ENCODE data around the gene CD6. TPM values are rescaled to one million over a fixed set of nuclear protein-coding genes. Genes with fewer than 3 reads are reported as not detected.

The CD6 gene
- total RNA-seq, 1 experiment from 2014 or later = 0.10 TPM

DNA sequence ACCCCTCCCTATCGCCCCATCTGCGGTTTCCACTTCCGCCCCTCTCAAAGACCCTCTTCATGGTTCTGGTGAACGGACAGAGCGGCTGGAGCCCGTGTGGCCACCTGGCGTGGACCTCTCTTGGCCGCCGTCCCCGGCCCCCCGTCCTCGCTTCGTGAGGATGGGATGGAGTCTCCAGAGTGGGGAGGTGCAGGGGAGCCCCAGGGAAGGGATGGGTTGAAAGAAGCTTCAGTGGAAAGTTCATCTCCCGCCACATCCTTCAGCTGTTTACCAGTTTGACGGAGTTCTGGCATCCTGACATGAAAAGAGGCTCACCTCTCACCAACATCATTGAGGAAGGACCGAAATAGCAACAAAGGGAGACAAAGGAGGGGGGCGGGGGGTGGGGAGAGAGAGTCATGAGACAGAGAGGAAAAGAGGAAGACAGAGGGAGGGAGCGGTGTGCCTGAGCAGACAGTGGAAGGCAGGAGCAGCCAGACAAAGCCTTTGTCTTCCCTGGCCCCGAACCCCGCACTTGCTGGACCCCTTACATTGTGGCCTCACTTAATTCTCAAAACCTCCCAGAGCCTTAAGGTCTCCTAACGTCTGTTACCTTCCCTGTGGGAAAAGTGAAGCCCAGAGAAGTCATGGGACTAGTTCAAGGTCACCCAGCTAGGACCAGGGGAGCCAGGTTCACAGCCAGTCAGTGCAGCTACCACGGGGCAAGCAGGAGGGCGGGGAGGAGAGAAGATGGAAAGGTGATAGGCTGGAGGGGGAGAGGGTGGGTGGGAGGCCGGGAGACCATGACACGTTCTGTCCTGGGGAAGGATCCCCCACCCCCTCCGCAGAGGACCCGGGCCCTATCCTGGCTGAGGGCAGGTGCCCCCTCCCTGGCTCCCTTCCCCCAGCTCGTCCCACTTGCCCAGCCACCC lies 54.9 kb downstream of the CD6 start:
- DNase-seq (ENCODE audit: low read depth) = no peak

DNA sequence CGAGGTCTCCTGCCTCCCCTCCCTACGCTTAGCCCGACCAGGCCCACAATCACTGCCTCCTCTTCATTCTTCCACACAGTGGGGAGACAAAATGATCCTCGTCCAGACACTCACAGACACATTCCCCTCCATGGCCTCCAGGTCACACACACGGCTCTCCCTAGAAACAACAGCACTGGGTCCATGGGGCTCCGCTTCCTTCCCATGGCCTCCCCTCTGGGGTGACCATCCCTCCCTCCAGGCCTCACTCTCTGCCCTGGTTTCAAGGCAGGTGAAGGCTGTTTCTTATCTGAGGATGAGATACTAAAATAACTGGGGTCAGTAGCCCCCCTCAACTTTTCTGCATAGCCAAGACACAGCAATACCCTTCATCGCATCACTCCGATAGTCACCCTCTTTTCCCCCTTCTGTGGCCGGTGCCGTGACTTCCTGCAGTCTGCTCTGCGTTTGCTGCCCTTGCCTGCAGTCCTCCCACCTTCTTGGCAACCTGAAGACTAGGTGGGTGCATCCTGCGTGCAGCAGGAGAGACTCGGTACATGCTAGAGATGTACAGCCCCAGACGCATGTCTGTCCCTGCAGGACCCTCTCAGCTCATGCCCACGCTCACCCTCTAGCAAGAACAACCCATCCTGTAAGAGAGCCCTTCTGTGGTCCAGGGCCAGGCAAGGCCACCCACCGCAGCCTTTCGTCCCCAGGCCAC lies 55.8 kb downstream of the CD6 start:
- DNase-seq (ENCODE audit: low read depth) = no peak

DNA sequence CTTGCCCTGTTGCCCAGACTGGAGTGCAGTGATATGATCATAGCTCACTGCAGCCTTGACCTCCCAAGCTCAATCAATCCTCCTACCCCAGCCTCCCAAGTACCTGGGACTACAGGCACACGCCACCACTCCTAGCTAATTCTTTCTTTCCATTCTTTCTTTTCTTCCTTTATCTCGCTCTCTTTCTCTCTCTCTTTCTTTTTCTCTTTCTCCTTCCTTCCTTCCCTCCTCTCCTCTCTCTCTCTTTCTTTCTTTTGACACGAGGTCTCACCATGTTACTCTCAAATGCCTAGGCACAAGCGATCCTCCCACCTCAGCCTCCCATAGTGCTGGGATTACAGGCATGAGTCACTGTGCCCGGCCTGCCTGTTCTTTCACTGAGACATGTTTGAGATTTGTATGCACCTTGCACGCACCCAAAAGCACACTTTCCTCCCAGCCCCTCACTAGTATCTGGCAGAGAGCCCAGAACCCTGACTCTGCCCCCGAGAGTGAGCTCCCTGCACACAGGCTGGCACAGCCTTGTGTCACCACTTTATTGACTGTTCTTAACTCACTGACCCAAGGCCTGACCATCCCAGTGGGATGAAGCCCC lies 56.8 kb downstream of the CD6 start:
- DNase-seq (ENCODE audit: low read depth) = peak; percentile 39

DNA sequence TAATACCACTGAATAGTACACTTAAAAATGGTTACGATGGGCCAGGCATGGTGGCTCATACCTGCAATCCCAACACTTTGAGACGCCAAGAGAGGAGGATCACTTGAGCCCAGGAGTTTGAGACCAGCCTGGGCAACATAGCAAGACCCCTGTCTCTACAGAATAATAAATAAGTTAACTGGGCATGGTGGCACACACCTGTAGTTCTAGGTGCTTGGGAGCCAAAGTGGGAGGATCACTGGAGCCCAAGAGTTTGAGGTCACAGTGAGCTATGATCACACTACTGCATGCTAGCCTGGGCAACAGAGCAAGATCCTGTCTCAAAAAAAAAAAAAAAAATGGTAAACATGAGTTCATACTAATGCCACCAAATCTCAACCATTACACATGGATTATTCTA lies 61.3 kb downstream of the CD6 start:
- no peak for DNase-seq (ENCODE audit: low read depth)

GRCh38 chr11:61033417-61033816 lies 61.9 kb downstream of the CD6 start:
- no peak for DNase-seq (ENCODE audit: low read depth)

DNA sequence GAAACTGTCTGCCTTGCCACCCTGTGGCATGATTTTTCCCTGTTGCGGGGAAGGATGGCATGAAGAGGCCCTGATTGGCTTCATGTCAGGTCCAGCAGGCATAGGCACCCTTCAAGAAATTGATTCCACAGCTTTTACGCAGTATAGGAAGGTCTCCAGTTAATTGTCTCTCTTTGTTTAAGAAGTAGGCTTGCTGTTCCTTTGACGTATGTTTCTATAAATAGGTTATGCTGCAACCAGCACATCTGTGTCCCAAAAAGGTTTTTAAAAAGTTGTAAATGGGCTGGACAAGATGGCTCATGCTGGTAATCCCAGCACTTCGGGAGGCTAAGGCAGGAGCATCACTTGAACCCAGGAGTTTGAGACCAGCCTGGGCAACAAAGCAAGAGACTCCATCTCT lies 62.6 kb downstream of the CD6 start:
- no peak for DNase-seq (ENCODE audit: low read depth)

DNA sequence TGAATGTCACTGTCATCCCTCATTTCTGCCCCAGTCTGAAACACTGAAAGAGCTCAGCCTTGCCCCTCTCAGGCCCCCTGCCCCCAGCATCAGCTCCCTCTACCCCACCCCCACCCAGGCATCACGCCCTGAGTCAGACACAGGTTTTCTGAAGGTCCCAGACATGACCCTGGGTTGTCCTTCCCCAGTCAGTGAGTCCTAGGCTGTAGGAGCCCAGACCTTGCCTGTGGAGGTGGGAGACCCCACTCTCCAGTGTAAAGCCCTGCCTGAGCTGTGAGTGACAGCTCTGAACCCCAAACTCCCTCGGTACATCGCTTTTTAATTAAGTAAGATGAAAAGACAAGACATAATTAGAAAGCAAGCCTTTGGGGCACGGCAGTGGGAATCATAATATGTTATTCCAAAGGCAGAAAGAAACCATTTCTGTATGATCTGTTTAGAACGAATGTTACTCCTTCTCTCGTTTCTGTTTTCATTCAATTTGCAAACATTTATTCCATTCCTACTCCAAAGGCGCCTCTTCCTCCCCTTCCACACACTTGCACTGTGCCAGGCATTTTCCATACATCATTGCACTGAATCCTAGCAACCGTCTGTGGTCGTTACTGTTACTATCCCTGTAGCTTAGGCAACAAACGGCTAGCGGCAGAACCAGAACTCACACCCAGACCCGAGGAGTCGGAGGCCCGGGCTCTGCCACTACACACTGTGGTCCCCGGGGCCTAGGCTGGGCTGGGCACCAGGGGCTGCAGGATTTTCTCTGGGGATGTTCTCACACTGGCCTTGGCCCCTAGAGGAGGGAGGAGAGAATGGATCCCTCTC lies 63.4 kb downstream of the CD6 start:
- DNase-seq (ENCODE audit: low read depth) = no peak

- no peak for DNase-seq (ENCODE audit: low read depth)
These were observed 64.0 kb downstream of the CD6 start for GRCh38 chr11:61035526-61035835.

DNA sequence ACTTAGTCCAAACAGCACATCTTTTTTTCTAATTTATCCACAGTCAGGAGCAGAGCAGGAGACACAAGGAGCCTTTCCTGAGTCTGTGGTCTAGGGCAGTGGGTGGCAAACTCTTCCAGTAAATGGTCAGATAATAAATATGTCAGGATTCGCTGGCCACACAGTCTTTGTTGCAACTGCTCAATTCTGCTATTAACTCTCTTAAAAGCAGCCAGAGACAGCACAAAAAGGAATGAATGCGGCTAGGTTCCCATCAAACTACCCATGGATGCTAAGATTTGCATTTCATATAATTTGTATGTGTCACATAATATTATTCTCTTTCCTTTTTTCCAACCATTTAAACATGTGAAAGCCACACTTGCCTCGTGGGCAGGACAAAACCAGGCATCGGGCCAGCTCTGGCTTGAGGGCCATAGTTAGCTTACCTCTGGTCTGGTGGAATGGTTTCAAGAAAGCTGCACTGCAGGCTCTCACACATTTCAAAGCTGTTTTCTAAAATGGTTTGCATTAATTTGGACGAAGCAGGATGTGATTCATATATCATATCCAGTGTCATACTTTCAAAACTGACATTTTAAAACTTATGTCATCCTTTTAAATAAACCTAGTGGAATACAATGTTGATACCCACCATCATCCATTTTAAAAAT lies 66.1 kb downstream of the CD6 start:
- peak; percentile 56 for DNase-seq (ENCODE audit: low read depth)

- DNase-seq (ENCODE audit: low read depth) = no peak
These were observed 68.4 kb downstream of the CD6 start for GRCh38 chr11:61039916-61040315.

DNA sequence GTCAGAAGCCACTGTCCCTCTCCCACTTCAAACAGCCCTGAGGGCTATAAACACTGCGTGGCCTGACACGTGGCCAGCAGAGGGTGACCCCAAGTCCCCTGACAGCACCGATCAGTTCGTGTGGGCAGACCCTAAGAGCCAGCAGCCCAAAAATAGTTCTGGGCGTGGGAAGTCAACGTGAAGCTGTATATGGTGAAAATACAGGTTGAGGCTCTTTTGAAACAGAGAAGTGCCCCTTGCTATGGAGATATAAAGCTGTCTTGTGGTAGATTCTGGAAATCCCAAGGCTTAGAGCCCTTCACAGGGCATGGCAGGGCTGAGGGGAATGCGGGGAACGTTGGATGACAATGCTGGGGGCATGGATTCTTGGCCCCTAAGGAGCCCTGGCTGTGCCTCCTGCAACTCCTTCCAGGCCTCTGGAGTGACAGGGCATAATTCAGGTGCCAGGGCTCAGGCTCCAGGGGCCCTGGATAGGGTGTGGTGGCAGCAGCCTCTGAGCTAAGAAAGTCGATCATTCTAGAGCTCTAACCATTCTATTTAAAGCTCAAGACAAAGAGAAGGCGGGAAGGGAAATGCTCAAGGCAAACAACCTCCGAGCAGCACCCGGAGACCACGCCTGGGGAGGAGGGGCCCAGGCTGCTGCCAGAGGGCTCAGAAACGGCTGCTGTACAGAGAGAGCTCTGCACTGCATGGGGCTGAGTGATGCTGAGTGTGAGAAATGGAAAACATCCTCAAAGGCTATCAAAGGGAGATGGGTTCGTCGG lies 70.5 kb downstream of the CD6 start:
- DNase-seq (ENCODE audit: low read depth) = peak; percentile 50

DNA sequence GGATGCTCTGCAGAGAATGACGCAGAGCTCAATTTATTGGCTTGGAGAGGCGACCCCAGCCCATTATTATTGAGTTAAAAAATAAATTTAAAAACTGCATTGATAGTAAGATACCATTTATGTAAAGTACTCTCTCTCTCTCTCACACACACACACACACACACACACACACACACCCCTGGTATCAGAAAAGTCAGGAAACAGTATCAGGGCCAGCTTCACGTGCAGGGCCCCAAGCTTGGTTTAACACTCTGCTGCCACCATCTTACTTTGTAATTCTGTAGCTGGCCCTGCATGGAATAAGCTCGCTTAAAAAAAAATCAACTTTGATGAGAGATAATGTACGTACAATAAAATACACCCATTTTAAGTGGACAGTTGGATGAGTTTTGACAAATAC lies 71.1 kb downstream of the CD6 start:
- DNase-seq (ENCODE audit: low read depth) = no peak

DNA sequence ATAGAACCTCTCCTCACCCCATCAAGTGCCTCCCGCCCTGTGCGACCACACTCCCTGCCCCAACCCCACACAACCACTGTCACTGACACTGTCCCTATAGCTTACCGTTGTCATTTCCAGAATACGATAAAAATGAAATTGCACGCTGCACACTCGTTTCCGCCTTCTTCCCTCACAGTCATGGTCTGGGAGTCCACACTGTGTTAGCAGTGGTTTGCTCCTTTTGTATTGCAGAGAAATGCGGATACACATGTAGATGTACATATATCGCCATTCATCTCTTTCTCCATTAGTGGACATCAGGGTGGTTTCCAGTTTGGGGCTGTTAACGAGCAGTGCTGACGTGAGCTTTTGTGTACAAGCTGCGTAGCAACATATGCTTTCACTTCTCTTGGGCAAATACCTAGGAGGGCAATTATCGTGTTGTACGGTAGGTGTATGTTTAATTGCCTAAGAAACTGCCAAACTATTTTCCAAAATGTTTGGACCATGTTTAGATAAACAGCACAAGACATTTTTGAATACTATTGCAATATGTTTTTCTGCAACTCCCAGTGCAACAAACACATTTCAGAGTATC lies 71.6 kb downstream of the CD6 start:
- DNase-seq (ENCODE audit: low read depth) = no peak

DNA sequence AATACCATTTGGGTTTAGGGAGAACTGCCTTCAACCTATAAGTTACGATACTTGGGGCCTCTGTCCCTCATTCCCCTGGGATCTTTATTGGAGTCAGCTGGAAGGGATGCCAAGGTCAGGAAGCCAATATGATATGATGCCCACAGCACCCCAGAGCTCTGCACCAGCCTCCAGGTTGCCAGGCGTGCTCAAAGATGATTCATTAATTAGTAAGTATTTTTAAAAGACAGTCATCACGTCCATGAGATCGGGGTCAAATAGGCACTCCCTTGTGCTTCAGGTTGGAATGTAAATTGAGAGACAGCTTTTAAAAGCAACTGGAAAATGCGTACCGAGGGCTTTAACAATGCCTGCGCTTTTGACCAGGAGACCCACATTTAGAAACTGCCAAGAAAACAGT lies 73.8 kb downstream of the CD6 start:
- DNase-seq (ENCODE audit: low read depth) = peak; percentile 56

GRCh38 chr11:61046833-61047232 lies 75.4 kb downstream of the CD6 start:
- no peak for DNase-seq (ENCODE audit: low read depth)

DNA sequence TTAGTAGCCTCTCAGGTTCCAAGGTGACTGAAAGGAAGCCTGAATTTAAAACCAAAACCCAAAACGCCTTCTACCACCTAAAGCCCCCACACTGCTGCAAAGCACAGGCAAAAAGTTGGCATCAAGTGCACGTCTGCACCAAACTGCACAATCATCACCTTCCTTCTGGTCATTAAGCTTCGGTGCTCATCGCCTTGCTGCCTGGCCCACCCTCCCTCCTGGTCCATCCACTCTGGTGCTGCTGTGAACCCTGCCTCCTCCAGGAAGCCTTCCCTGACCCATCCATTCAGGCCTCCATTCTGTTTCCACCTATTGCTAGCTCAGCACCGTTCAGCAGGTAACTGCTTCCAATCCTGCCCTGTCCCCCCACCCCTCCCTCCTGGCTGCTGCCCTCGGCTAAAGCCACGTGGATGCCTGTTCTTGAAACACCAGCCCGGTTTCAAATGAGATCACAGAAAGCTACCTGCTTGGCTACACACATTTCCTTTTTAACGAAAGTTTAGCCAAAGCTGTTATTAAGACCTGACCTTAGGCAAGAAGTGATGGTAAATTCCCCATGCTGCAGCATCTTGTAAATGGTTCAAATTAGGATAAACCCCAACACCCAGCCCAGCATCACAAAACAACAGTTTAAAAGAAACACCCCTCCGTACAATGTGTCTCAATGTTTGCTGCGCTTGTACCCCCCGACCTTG lies 77.0 kb downstream of the CD6 start:
- no peak for DNase-seq (ENCODE audit: low read depth)

- DNase-seq (ENCODE audit: low read depth) = no peak
These were observed 77.5 kb downstream of the CD6 start for GRCh38 chr11:61049063-61049377.

DNA sequence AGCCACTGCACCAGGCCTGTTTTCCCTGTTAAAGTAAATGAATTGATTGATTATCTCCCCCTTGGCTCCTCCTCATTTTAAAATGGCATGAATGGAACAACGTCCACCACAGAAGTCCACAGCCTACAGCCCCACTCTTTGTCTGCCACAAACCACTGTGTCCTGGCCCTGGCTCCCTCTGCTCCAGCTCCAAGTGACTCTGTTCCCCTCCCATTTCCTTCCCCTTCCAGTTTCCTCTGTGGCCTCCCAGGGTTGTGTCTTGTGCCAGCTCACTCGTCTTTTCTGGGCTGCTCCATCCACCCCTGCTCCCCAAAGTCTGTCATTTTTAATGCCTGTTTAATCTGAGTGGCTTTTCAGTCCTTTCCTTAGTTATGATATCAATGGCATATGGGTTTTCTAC lies 78.4 kb downstream of the CD6 start:
- DNase-seq (ENCODE audit: low read depth) = no peak

DNA sequence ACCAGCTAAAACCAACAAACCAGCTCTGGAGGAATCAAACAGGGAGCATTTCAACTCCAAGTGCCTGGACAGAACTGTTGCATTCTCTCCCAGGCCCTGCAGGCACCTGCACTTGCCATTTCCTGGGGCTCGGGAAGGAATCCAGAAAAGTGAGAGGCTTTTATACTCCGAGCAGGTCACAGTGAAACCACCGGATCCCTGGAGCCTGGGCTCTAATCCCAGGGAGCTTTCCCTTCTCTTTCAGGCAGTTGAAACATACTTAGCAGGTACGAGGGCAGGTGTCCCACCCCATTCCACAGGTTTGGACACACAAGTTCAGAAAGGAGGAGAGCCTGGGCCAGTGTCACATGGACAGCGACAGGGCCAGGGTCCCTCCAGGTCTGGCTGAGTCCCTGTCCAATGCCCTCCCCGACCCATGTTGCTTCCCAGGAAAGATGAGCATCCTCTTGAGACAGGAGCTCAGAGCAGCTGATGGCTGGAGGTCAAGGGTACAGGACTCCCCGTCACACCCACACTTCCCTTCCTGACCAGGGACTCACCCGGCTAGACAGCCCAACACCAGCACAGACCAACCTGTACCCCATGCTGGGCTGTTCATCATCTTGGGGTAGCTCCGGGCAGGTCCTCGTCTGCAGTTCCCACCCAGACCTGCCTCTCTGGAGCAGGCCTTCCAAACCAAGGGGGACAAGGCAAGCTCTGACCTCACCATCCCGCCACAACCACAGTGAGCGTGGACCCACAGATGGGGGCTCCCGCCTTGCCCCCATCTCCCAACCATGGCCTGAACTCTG lies 80.9 kb downstream of the CD6 start:
- DNase-seq (ENCODE audit: low read depth) = no peak
